ENCODE results near the gene SPIRE1.

Gene SPIRE1

GRCh38 chr18:12430137-12430990 lies 227.5 kb downstream of the SPIRE1 start:
- Histone ChIP-seq H3K9me3 (ENCODE audit: low read length) (no peaks in the 10 kb centered on the region), H3K36me3 (ENCODE audit: insufficient read depth, low read length) (peaks cover 79% of the 10 kb centered on the region), H3K9ac (ENCODE audit: low read length) (no peak overlapping the region), H3K9me2 (ENCODE audit: low read depth, low read length) (no peaks in the 10 kb centered on the region), H3K79me2 (ENCODE audit: insufficient read depth, low read length) (no peaks in the 10 kb centered on the region), H3K27ac (ENCODE audit: low read depth, low read length, poor library complexity, severe bottlenecking) (no peak overlapping the region), H3K27me3 (ENCODE audit: insufficient read depth, low read length) (no peaks in the 10 kb centered on the region), H3F3A (ENCODE audit: insufficient read depth, low read length) (no peaks in the 10 kb centered on the region), H3K4me3 (ENCODE audit: low read depth, low read length, poor library complexity, severe bottlenecking) (no peak overlapping the region), H4K20me1 (ENCODE audit: insufficient read depth, low read length) (no peaks in the 10 kb centered on the region), H3K4me2 (ENCODE audit: low read length) (no peak overlapping the region), H2AFZ (ENCODE audit: low read length) (no peak overlapping the region), H3K4me1 (ENCODE audit: insufficient read depth, low read length, severe bottlenecking) (no peaks in the 10 kb centered on the region)
- TF ChIP-seq EZH2 (IDR thresholded peaks at IDR 0.05; ENCODE audit: borderline replicate concordance, low read length) = no peak
- no peak for TF ChIP-seq CTCF (IDR thresholded peaks at IDR 0.05; ENCODE audit: low read length)

GRCh38 chr18:12429556-12429955 lies 228.4 kb downstream of the SPIRE1 start:
- Histone ChIP-seq H3K36me3 (ENCODE audit: insufficient read depth, low read length) (peaks cover 74% of the 10 kb centered on the region), H3K27me3 (ENCODE audit: insufficient read depth, low read length) (no peaks in the 10 kb centered on the region), H3K9me3 (ENCODE audit: low read length) (no peaks in the 10 kb centered on the region), H3K4me2 (ENCODE audit: low read length) (no peak overlapping the region), H3K9ac (ENCODE audit: low read length) (no peak overlapping the region), H3K4me3 (ENCODE audit: low read depth, low read length, poor library complexity, severe bottlenecking) (no peak overlapping the region), H3K9me2 (ENCODE audit: low read depth, low read length) (no peaks in the 10 kb centered on the region), H2AFZ (ENCODE audit: low read length) (no peak overlapping the region), H3F3A (ENCODE audit: insufficient read depth, low read length) (no peaks in the 10 kb centered on the region), H3K79me2 (ENCODE audit: insufficient read depth, low read length) (no peaks in the 10 kb centered on the region), H3K4me1 (ENCODE audit: insufficient read depth, low read length, severe bottlenecking) (no peaks in the 10 kb centered on the region), H4K20me1 (ENCODE audit: insufficient read depth, low read length) (no peaks in the 10 kb centered on the region), H3K27ac (ENCODE audit: low read depth, low read length, poor library complexity, severe bottlenecking) (no peak overlapping the region)
- no peak for TF ChIP-seq CTCF (IDR thresholded peaks at IDR 0.05; ENCODE audit: low read length)
- no peak for TF ChIP-seq EZH2 (IDR thresholded peaks at IDR 0.05; ENCODE audit: borderline replicate concordance, low read length)

GRCh38 chr18:12428923-12429322 lies 229.0 kb downstream of the SPIRE1 start:
- no peaks in the 10 kb centered on the region for H3K9me2 ChIP-seq (ENCODE audit: low read depth, low read length)
- no peaks in the 10 kb centered on the region for H3K4me1 ChIP-seq (ENCODE audit: insufficient read depth, low read length, severe bottlenecking)
- H3K4me3 ChIP-seq (ENCODE audit: low read depth, low read length, poor library complexity, severe bottlenecking) = no peak overlapping the region
- peaks cover 74% of the 10 kb centered on the region for H3K36me3 ChIP-seq (ENCODE audit: insufficient read depth, low read length)
- no peaks in the 10 kb centered on the region for H3K9me3 ChIP-seq (ENCODE audit: low read length)
- TF ChIP-seq EZH2 (IDR thresholded peaks at IDR 0.05; ENCODE audit: borderline replicate concordance, low read length) = no peak
- no peak for TF ChIP-seq CTCF (IDR thresholded peaks at IDR 0.05; ENCODE audit: low read length)
- H3K27me3 ChIP-seq (ENCODE audit: insufficient read depth, low read length) = no peaks in the 10 kb centered on the region
- H3K4me2 ChIP-seq (ENCODE audit: low read length) = no peak overlapping the region
- no peak overlapping the region for H2AFZ ChIP-seq (ENCODE audit: low read length)
- H3F3A ChIP-seq (ENCODE audit: insufficient read depth, low read length) = no peaks in the 10 kb centered on the region
- no peaks in the 10 kb centered on the region for H3K79me2 ChIP-seq (ENCODE audit: insufficient read depth, low read length)
- no peaks in the 10 kb centered on the region for H4K20me1 ChIP-seq (ENCODE audit: insufficient read depth, low read length)
- no peak overlapping the region for H3K9ac ChIP-seq (ENCODE audit: low read length)
- no peak overlapping the region for H3K27ac ChIP-seq (ENCODE audit: low read depth, low read length, poor library complexity, severe bottlenecking)
